ENCODE results near the gene CBR1.

- TF ChIP-seq, protein P1, sequence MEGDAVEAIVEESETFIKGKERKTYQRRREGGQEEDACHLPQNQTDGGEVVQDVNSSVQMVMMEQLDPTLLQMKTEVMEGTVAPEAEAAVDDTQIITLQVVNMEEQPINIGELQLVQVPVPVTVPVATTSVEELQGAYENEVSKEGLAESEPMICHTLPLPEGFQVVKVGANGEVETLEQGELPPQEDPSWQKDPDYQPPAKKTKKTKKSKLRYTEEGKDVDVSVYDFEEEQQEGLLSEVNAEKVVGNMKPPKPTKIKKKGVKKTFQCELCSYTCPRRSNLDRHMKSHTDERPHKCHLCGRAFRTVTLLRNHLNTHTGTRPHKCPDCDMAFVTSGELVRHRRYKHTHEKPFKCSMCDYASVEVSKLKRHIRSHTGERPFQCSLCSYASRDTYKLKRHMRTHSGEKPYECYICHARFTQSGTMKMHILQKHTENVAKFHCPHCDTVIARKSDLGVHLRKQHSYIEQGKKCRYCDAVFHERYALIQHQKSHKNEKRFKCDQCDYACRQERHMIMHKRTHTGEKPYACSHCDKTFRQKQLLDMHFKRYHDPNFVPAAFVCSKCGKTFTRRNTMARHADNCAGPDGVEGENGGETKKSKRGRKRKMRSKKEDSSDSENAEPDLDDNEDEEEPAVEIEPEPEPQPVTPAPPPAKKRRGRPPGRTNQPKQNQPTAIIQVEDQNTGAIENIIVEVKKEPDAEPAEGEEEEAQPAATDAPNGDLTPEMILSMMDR (IDR thresholded peaks at IDR 0.05; ENCODE audit: insufficient read depth, low read length, poor library complexity, severe bottlenecking) = no peak
- no peak for TF ChIP-seq EZH2phosphoT487 (conservative IDR thresholded peaks at IDR 0.05; ENCODE audit: low read length)
Measured at GRCh38 chr21:36030581-36031189, 39.1 kb upstream of the CBR1 start.

Data from SU-DHL-6 (cell line).